GM23338 (cell line): Measurements from ENCODE around the gene GFRA4.

Experiments used
- EZH2 ChIP-seq: fragments of 200-600 bp; sonication (generic); IDR thresholded peaks from one replicate; pipeline ENCODE4 v1.8.0; 2017; ENCODE audit warnings: antibody characterized with exemption, mild to moderate bottlenecking, low read depth; ENCODE audit not compliant: unreplicated experiment
- TF ChIP-seq, protein P1 (sequence below), 2 experiments: fragments of 200-600 bp in 1 of 2; sonication (generic) in 1 of 2; conservative IDR thresholded peaks; 2 replicates each; pipeline versions ENCODE4 v1.5.1 to v1.6.1; 2016 to 2017; ENCODE audit warnings: antibody characterized with exemption in 2 of 2, low read depth in 2 of 2, mild to moderate bottlenecking in 2 of 2, moderate library complexity in 1 of 2

DNA sequence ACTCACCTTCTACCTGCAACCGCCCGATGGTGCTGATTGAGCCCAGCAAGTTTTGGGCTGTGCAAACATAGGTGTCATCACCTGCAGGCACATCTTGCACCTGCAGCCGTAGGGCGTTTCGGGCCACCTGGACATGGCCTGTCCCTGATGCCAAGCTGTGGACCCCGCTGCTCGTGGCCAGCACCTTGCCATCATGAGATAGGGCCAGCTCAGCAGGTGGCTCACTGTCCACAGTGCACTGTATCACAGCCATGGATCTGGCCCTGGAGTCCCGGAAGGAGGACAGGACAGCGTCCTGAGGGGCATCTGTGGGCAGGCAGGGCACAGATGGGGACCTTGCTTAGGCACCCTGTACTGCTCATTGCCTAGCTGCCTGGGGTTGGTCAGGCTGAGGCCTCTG is 28.7 kb upstream of the GFRA4 start:
- TF ChIP-seq, protein P1, sequence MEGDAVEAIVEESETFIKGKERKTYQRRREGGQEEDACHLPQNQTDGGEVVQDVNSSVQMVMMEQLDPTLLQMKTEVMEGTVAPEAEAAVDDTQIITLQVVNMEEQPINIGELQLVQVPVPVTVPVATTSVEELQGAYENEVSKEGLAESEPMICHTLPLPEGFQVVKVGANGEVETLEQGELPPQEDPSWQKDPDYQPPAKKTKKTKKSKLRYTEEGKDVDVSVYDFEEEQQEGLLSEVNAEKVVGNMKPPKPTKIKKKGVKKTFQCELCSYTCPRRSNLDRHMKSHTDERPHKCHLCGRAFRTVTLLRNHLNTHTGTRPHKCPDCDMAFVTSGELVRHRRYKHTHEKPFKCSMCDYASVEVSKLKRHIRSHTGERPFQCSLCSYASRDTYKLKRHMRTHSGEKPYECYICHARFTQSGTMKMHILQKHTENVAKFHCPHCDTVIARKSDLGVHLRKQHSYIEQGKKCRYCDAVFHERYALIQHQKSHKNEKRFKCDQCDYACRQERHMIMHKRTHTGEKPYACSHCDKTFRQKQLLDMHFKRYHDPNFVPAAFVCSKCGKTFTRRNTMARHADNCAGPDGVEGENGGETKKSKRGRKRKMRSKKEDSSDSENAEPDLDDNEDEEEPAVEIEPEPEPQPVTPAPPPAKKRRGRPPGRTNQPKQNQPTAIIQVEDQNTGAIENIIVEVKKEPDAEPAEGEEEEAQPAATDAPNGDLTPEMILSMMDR (conservative IDR thresholded peaks at IDR 0.05; ENCODE audit: low read depth in 2 of 2) = no peak
- no peak for TF ChIP-seq EZH2
